A549 (cell line): Measurements from ENCODE around the gene ATXN7.

ENCODE experiments used
- BHLHE40 ChIP-seq: IDR thresholded peaks from 2 replicates; pipeline ENCODE4 v1.6.1; 2012; ENCODE audit warnings: low read depth, low read length, inconsistent platforms
- CTCF ChIP-seq: fragments of >200 bp; sonication (Bioruptor Twin); formaldehyde crosslinking; IDR thresholded peaks from 3 replicates; pipeline ENCODE4 v1.5.1; 2016
- MAFK ChIP-seq: fragments of 450-650 bp; IDR thresholded peaks from 2 replicates; pipeline ENCODE4 v1.6.1; 2014; ENCODE audit not compliant: partially characterized antibody
- NPAS2 ChIP-seq: fragments of 250-450 bp; sonication (Bioruptor Pico); IDR thresholded peaks from 2 replicates; pipeline ENCODE4 v1.8.0; 2022; ENCODE audit warnings: mild to moderate bottlenecking, moderate library complexity, borderline replicate concordance
- POLR2A ChIP-seq: IDR thresholded peaks from 2 replicates; pipeline ENCODE4 v1.6.1; 2012; ENCODE audit warnings: mild to moderate bottlenecking, low read length
- RAD21 ChIP-seq, 2 experiments: fragments of >200 bp in 1 of 2; sonication (Bioruptor Twin) in 1 of 2; formaldehyde crosslinking in 1 of 2; IDR thresholded peaks in 1 of 2; conservative IDR thresholded peaks in 1 of 2; 2 replicates in 1 of 2; 3 replicates in 1 of 2; pipeline ENCODE4 v1.6.1; 2012 to 2018; ENCODE audit warnings: inconsistent platforms in 1 of 2
- RARB ChIP-seq: fragments of 250-450 bp; sonication (Bioruptor Pico); IDR thresholded peaks from 2 replicates; pipeline ENCODE4 v1.8.0; 2021; ENCODE audit warnings: mild to moderate bottlenecking, moderate library complexity

- TF ChIP-seq NPAS2 (CRISPR knock-in tag), result no peak
- no peak for TF ChIP-seq RAD21 (conservative IDR thresholded peaks at IDR 0.05 in 1 of 2, IDR thresholded peaks at IDR 0.05 in 1 of 2)
- TF ChIP-seq RARB (CRISPR knock-in tag), result no peak
- TF ChIP-seq POLR2A, result no peak
- no peak for TF ChIP-seq MAFK
- no peak for TF ChIP-seq CTCF
- TF ChIP-seq BHLHE40, result no peak
Observed at GRCh38 chr3:63908776-63909175, 45.1 kb downstream of the ATXN7 start.
